ENCODE data around the gene ROCK2. TPM values are rescaled to one million over a fixed set of nuclear protein-coding genes. Genes with fewer than 3 reads are reported as not detected.
A peak's percentile ranks its signal among the peaks of the same experiment; 100 is the strongest.

Gene ROCK2
- total and polyA plus RNA-seq, 2 of the 8 experiments (the other 6 are each of a cell fraction or from before 2014, with no cell fraction given) = 2.7 to 29.0 TPM

- 0 out of 2 replicates have a peak overlapping the region, but pooled peaks have one; percentile 12 for H2BK12ac ChIP-seq (ENCODE audit: low read depth, low read length)
- H3K79me2 ChIP-seq (ENCODE audit: control insufficient read depth in 1 of 2, insufficient read depth in 2 of 2, low read length in 2 of 2) = peaks cover 0 to 81% of the 10 kb centered on the region in 2 experiments; a peak in 3 of 4 replicates
- no peak overlapping the region for H2BK15ac ChIP-seq (ENCODE audit: low read length)
- no peaks in the 10 kb centered on the region for H3K9me3 ChIP-seq (ENCODE audit: insufficient read depth in 2 of 2, low read depth in 1 of 2, low read length in 1 of 2)
- no peaks in the 10 kb centered on the region for H3K36me3 ChIP-seq (ENCODE audit: control insufficient read depth in 2 of 4, insufficient read depth in 4 of 4, low read length in 3 of 4)
- no peak overlapping the region for H2BK120ac ChIP-seq (replicated peaks; ENCODE audit: low read depth, low read length)
- H2AK5ac ChIP-seq (ENCODE audit: low read depth, low read length) = no peak overlapping the region
- no peaks in the 10 kb centered on the region for H3K23me2 ChIP-seq (ENCODE audit: low read depth, low read length)
- peak overlapping the region in 1 of 2 experiments; percentile 28; a peak in 2 of 4 replicates for H3K4me2 ChIP-seq (ENCODE audit: insufficient read depth in 1 of 2, low read depth in 2 of 2, low read length in 2 of 2)
- no peak overlapping the region for H2BK5ac ChIP-seq (ENCODE audit: low read depth, low read length)
- H3K4me1 ChIP-seq (replicated peaks in 1 of 4; ENCODE audit: control insufficient read depth in 3 of 4, insufficient read depth in 4 of 4, low read length in 3 of 4) = peaks cover 0 to 5% (median 2%) of the 10 kb centered on the region in 4 experiments; a peak in 3 of 7 replicates
- no peak overlapping the region for H3K14ac ChIP-seq (ENCODE audit: insufficient read length)
- no peaks in the 10 kb centered on the region; the same call in 1 of the 2 replicates for H3K79me1 ChIP-seq (ENCODE audit: low read depth, low read length)
- peaks cover 0 to 2% of the 10 kb centered on the region in 2 experiments for H4K20me1 ChIP-seq (replicated peaks in 1 of 2; ENCODE audit: control insufficient read depth in 1 of 2, insufficient read depth in 2 of 2, low read length in 2 of 2)
- H3K27me3 ChIP-seq (replicated peaks in 1 of 4; ENCODE audit: control insufficient read depth in 3 of 4, extremely low read depth in 1 of 4, insufficient read depth in 3 of 4, low read length in 3 of 4) = no peaks in the 10 kb centered on the region
- WGBS, 2 experiments (ENCODE audit: extremely low coverage in 1 of 2, insufficient coverage in 1 of 2, insufficient read length in 1 of 2, insufficient replicate concordance in 2 of 2, low coverage in 1 of 2, low lambda C conversion rate in 2 of 2, missing lambda C conversion rate in 1 of 2) = 78% methylated on average over 3 of the region's 3 CpGs; no CpG with 5 or more reads in 1 of the 2 experiments
- no peak overlapping the region for H3K27ac ChIP-seq (ENCODE audit: low read depth, low read length)
- no peak for DNase-seq (ENCODE audit: low read depth in 1 of 2, low spot score in 2 of 2)
- POLR2A ChIA-PET (ENCODE audit: partially characterized antibody) = no interaction called here
- no peak overlapping the region for H4K8ac ChIP-seq (ENCODE audit: extremely low read depth, insufficient read depth, low read length)
- no peak overlapping the region for H3K4ac ChIP-seq (replicated peaks; ENCODE audit: insufficient read length, low read depth, low read length)
- H2AFZ ChIP-seq (ENCODE audit: low read length) = no peak overlapping the region
- H3K23ac ChIP-seq (ENCODE audit: insufficient read length) = no peak overlapping the region
- no peak overlapping the region for H3K9ac ChIP-seq (replicated peaks in 1 of 4; ENCODE audit: extremely low read depth in 1 of 4, low read depth in 3 of 4, low read length in 3 of 4)
- no peak overlapping the region for H4K5ac ChIP-seq (ENCODE audit: insufficient read length, low read depth, low read length)
- H3K56ac ChIP-seq (replicated peaks; ENCODE audit: insufficient read length, low read depth, low read length) = no peak overlapping the region
- peak overlapping the region in 1 of 4 experiments; percentile 3; a peak in 1 of 8 replicates for H3K4me3 ChIP-seq (ENCODE audit: extremely low read depth in 1 of 4, insufficient read depth in 2 of 4, low read depth in 3 of 4, low read length in 4 of 4)
- H3K18ac ChIP-seq (ENCODE audit: extremely low read depth, low read length) = no peak overlapping the region
- CTCF ChIA-PET (ENCODE audit: partially characterized antibody) = no interaction called here
- TF ChIP-seq ATF2 (IDR thresholded peaks at IDR 0.05; ENCODE audit: low read length) (no peak), ASH2L (IDR thresholded peaks at IDR 0.05; ENCODE audit: low read length) (peak; percentile 53)
- H2BK20ac ChIP-seq (ENCODE audit: low read length) = no peak overlapping the region
- FAIRE-seq = peak; percentile 58
- no peak overlapping the region for H4K91ac ChIP-seq (replicated peaks; ENCODE audit: insufficient read length, low read length)
Observed at GRCh38 chr2:11292464-11293255, 51.8 kb downstream of the ROCK2 start.

Data from H1 (cell line).